ENCODE measurements around the gene PI4KA.

DNA sequence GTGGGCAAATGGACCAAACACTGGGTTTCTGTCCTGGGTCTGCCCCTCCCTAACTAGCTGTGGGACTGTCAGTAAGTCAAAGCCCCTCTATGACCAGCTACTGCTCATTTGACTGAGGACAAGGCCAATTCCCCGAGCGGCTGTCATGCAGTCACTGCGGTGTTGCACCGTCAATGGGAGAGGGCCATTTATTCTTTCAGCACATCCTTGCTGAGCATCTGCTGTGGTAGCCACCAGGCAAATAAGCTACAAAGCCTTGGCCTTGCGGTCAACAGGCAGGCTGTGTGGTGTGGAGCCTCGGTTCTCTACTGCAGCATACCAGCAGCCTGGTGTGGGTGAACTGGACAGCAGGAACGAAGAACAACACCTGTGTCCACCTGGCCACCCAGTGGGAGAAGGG, 110.5 kb downstream of the PI4KA start:
- TF ChIP-seq, protein P1, sequence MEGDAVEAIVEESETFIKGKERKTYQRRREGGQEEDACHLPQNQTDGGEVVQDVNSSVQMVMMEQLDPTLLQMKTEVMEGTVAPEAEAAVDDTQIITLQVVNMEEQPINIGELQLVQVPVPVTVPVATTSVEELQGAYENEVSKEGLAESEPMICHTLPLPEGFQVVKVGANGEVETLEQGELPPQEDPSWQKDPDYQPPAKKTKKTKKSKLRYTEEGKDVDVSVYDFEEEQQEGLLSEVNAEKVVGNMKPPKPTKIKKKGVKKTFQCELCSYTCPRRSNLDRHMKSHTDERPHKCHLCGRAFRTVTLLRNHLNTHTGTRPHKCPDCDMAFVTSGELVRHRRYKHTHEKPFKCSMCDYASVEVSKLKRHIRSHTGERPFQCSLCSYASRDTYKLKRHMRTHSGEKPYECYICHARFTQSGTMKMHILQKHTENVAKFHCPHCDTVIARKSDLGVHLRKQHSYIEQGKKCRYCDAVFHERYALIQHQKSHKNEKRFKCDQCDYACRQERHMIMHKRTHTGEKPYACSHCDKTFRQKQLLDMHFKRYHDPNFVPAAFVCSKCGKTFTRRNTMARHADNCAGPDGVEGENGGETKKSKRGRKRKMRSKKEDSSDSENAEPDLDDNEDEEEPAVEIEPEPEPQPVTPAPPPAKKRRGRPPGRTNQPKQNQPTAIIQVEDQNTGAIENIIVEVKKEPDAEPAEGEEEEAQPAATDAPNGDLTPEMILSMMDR (IDR thresholded peaks at IDR 0.05; ENCODE audit: low read depth, low read length) = no peak
- TF ChIP-seq POLR2A (IDR thresholded peaks at IDR 0.05; ENCODE audit: extremely low read depth, insufficient read length) = no peak

Data from NB4 (cell line).